ENCODE results near the gene PCDHB4. TPM values are rescaled to one million over a fixed set of nuclear protein-coding genes. Genes with fewer than 3 reads are reported as not detected.
A peak's percentile ranks its signal among the peaks of the same experiment; 100 is the strongest.
"Not testable (repeated sequence)": the region's sequence is repeated elsewhere in the genome, so short reads cannot be mapped to it uniquely, and the experiment has no call there.

Gene PCDHB4
- total and polyA plus RNA-seq, 7 donors, result 0.31 to 2.0 (median 0.80) TPM

DNA sequence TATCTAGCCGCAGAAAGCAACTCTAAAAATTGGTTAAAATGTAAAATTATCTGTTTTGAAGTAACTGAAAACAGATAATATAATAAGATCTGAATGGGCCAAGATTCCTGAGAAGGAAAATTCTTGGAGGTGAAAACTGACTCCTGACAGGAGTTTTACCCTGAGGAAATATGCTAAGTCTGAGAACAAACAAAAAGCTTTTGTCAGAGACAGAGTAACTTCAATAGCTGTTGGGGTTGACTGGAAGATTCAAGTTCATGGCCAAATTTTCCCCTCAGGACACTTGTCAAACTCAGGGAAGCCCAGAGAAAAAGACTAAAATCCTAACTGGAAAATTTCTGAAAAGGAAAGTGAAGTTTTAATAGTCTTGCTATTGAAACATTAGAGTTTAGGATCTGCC, 5.7 kb downstream of the PCDHB4 start:
- no peaks in the 10 kb centered on the region for H3K9me3 ChIP-seq
- no peaks in the 10 kb centered on the region for H3K36me3 ChIP-seq (ENCODE audit: insufficient read depth in 1 of 2, low read depth in 1 of 2)
- TF ChIP-seq, protein P1, sequence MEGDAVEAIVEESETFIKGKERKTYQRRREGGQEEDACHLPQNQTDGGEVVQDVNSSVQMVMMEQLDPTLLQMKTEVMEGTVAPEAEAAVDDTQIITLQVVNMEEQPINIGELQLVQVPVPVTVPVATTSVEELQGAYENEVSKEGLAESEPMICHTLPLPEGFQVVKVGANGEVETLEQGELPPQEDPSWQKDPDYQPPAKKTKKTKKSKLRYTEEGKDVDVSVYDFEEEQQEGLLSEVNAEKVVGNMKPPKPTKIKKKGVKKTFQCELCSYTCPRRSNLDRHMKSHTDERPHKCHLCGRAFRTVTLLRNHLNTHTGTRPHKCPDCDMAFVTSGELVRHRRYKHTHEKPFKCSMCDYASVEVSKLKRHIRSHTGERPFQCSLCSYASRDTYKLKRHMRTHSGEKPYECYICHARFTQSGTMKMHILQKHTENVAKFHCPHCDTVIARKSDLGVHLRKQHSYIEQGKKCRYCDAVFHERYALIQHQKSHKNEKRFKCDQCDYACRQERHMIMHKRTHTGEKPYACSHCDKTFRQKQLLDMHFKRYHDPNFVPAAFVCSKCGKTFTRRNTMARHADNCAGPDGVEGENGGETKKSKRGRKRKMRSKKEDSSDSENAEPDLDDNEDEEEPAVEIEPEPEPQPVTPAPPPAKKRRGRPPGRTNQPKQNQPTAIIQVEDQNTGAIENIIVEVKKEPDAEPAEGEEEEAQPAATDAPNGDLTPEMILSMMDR (IDR thresholded peaks at IDR 0.05), result no peak
- no peaks in the 10 kb centered on the region for H3K27me3 ChIP-seq (ENCODE audit: insufficient read depth in 3 of 3, low read length in 2 of 3)
- no peak overlapping the region for H3K4me3 ChIP-seq
- ATAC-seq, result no peak
- 83 to 90% (median 86%) methylated on average over 1 of the region's 1 CpG for WGBS, 3 donors
- no peak for DNase-seq
- no peaks in the 10 kb centered on the region for H3K4me1 ChIP-seq
- intact Hi-C loops (cut with DNase I), result loop anchor here in 1 of 2 donors (10.0 kb wide), 1 partner anchor 197 kb away; the partner anchor contains the start of gene TAF7
- no peak overlapping the region for H3K27ac ChIP-seq

DNA sequence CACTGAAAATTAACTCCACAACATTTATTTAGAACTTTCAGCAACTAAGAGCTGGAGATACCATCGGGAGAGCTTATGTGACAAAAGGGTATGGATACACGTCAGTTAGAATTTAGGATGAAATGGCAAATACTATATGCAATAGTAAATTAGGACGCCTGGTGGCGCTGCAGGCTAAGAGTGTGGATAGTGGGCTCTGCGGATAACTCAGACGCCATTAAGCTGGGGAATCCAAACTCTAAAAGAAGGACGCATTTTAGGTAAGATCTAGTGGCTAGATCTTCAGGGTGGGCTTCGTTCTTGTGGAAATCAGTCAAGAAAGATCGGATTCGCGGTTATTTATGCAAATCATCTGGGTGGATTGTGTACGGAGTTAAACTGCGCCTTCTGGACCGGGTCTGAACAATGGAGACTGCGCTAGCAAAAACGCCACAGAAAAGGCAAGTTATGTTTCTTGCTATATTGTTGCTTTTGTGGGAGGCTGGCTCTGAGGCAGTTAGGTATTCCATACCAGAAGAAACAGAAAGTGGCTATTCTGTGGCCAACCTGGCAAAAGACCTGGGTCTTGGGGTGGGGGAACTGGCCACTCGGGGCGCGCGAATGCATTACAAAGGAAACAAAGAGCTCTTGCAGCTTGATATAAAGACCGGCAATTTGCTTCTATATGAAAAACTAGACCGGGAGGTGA, 13.6 kb downstream of the PCDHB4 start, which contains the start of gene PCDHB5:
Gene PCDHB5, plus strand, starts transcription at position 177 of the 688 bp plus-strand sequence. Its CDS starts 229 bp downstream, at position 406.
- H3K27me3 ChIP-seq (ENCODE audit: insufficient read depth in 3 of 3, low read length in 2 of 3), result no peaks in the 10 kb centered on the region
- 13 to 18% (median 15%) methylated on average over 22 of the region's 22 CpGs for WGBS, 3 donors
- H3K4me3 ChIP-seq, result peak within 1 kb of the TSS; percentile 63
- intact Hi-C loops (cut with DNase I), result no loop called here
- H3K27ac ChIP-seq, result no peak within 1 kb of the TSS
- DNase-seq, result no peak
- no peaks in the 10 kb centered on the region for H3K4me1 ChIP-seq
- no peaks in the 10 kb centered on the region for H3K36me3 ChIP-seq (ENCODE audit: insufficient read depth in 1 of 2, low read depth in 1 of 2)
- peak; percentile 49 to 81 (median 62) for ATAC-seq
- TF ChIP-seq, protein P1 (IDR thresholded peaks at IDR 0.05), result peak; percentile 33
- H3K9me3 ChIP-seq, result peaks cover 24% of the 10 kb centered on the region

DNA sequence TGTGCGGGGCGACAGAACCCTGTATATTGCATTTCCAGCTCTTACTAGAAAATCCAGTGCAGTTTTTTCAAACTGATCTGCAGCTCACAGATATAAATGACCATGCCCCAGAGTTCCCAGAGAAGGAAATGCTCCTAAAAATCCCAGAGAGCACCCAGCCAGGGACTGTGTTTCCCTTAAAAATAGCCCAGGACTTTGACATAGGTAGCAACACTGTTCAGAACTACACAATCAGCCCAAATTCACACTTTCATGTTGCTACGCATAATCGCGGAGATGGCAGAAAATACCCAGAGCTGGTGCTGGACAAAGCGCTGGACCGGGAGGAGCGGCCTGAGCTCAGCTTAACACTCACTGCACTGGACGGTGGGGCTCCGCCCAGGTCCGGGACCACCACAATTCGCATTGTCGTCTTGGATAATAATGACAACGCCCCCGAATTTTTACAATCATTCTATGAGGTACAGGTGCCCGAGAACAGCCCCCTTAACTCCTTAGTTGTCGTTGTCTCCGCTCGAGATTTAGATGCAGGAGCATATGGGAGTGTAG, 14.2 kb downstream of the PCDHB4 start:
- 40 to 46% (median 43%) methylated on average over 19 of the region's 19 CpGs for WGBS, 3 donors
- no peak for ATAC-seq

DNA sequence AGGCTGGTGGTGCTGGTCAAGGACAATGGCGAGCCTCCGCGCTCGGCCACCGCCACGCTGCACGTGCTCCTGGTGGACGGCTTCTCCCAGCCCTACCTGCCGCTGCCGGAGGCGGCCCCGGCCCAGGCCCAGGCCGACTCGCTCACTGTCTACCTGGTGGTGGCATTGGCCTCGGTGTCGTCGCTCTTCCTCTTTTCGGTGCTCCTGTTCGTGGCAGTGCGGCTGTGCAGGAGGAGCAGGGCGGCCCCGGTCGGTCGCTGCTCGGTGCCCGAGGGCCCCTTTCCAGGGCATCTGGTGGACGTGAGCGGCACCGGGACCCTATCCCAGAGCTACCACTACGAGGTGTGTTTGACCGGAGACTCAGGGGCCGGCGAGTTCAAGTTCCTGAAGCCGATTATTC, 15.7 kb downstream of the PCDHB4 start:
- H3K4me3 ChIP-seq; H3K4me1 ChIP-seq; ATAC-seq; H3K27me3 ChIP-seq (ENCODE audit: insufficient read depth in 3 of 3, low read length in 2 of 3); H3K27ac ChIP-seq; H3K36me3 ChIP-seq (ENCODE audit: insufficient read depth in 1 of 2, low read depth in 1 of 2); intact Hi-C loops (cut with DNase I); DNase-seq: not testable (repeated sequence)
- peaks cover 24% of the 10 kb centered on the region for H3K9me3 ChIP-seq
- 37 to 55% (median 49%) methylated on average over 25 to 34 of the region's 34 CpGs for WGBS, 3 donors

More for the DNA sequence above, 14.2 kb downstream of the PCDHB4 start:
- intact Hi-C loops (cut with DNase I), result no loop called here
- Histone ChIP-seq H3K27ac (no peak overlapping the region), H3K4me3 (peak overlapping the region; percentile 63), H3K4me1 (no peaks in the 10 kb centered on the region), H3K36me3 (ENCODE audit: insufficient read depth in 1 of 2, low read depth in 1 of 2) (no peaks in the 10 kb centered on the region), H3K27me3 (ENCODE audit: insufficient read depth in 3 of 3, low read length in 2 of 3) (no peaks in the 10 kb centered on the region), H3K9me3 (peaks cover 24% of the 10 kb centered on the region)
- no peak for DNase-seq
- TF ChIP-seq, protein P1 (IDR thresholded peaks at IDR 0.05), result no peak

DNA sequence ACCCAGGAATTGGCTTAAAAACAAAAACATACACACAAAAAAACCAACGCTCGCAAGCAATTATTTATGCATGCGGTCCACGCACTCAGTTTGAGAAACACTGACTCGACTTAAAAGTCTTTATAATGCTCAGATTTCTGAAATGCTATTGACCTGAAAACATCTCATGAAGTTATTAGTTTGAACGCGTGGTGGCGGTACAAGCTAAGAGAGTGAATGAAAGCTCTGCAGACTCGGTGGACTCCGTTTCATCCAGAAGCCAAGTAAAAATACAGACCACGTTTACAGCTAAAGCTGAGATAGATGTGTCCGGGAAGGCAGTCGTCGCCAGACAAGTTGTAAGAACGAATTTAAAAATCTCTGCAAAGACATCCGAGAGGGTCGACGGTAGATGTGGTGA, 28.2 kb downstream of the PCDHB4 start, which contains the start of gene PCDHB6:
Gene PCDHB6, plus strand, starts transcription at position 246 of the 400 bp plus-strand sequence. CDS start 201 bp downstream, outside the sequence.
- H3K4me1 ChIP-seq, result no peaks in the 10 kb centered on the region
- TF ChIP-seq, protein P1 (IDR thresholded peaks at IDR 0.05), result no peak
- intact Hi-C loops (cut with DNase I), result no loop called here
- no peak for DNase-seq
- no peak within 1 kb of the TSS for H3K27ac ChIP-seq
- peaks cover 3% of the 10 kb centered on the region for H3K9me3 ChIP-seq
- 9 to 13% (median 12%) methylated on average over 18 of the region's 18 CpGs for WGBS, 3 donors
- peak within 1 kb of the TSS; percentile 27 for H3K4me3 ChIP-seq
- peaks cover 0 to 7% (median 5%) of the 10 kb centered on the region in 3 donors for H3K27me3 ChIP-seq (ENCODE audit: insufficient read depth in 3 of 3, low read length in 2 of 3)
- H3K36me3 ChIP-seq (ENCODE audit: insufficient read depth in 1 of 2, low read depth in 1 of 2), result no peaks in the 10 kb centered on the region
- no peak for ATAC-seq

Measured in psoas muscle (tissue), 8 donors.